Activated CD8-positive, alpha-beta memory T cell treated with anti-CD3 and anti-CD28 coated beads, Interleukin-2, amount 50 U/mL, for 48 hours (primary cell): ENCODE measurements around the gene SLC47A2.
"Not testable (repeated sequence)": the region's sequence is repeated elsewhere in the genome, so short reads cannot be mapped to it uniquely, and the experiment has no call there.

Experiments used
- DNase-seq: peaks from one replicate; pipeline ENCODE4 v3.0.0-alpha.2; 2020

SLC47A2 gene

DNA sequence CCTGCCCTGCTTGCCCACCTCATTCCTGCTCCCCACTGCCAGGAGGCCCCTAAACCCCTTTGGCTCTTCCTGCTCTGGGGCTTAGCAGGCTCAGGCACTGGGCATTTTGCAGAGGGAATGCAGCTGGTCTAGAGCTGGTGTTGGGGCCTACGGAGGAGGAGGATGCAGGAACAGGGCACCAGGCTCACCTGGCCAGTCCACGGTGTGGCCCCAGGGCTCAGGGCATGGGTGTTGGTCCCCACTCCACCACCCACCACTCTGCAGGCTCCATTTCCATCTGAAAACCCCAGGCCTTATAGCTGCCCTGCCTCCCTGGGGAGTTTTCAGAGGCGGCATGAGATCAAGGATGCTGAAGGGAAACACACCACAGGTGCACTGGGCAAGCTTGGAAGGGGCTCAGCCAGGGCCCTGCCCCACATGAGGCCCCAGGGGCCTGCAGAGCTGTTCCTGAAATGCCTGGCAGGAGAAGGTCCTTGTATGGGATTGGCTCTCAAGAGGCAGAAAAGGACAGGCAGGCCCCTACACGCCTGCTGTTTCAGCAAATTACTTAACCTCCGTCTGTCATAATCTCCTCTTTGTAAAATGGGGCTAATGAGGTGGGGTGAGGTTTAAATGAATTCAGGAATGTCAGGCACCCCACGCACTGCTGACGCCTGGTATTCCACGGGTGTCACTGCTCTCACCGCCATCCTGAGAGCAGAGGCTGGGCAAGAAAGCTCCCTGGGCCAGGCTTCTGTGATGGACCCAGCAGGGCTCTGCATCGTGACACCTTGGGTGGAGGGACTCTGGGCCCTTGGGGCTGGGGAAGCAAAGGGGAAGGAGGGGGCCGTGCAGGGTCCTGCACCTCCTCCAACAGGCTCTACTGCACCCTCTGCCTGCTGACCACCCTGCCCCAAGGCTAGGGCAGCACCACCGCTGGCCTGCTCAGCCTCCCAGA lies 9.3 kb downstream of the SLC47A2 start:
- no peak for DNase-seq

DNA sequence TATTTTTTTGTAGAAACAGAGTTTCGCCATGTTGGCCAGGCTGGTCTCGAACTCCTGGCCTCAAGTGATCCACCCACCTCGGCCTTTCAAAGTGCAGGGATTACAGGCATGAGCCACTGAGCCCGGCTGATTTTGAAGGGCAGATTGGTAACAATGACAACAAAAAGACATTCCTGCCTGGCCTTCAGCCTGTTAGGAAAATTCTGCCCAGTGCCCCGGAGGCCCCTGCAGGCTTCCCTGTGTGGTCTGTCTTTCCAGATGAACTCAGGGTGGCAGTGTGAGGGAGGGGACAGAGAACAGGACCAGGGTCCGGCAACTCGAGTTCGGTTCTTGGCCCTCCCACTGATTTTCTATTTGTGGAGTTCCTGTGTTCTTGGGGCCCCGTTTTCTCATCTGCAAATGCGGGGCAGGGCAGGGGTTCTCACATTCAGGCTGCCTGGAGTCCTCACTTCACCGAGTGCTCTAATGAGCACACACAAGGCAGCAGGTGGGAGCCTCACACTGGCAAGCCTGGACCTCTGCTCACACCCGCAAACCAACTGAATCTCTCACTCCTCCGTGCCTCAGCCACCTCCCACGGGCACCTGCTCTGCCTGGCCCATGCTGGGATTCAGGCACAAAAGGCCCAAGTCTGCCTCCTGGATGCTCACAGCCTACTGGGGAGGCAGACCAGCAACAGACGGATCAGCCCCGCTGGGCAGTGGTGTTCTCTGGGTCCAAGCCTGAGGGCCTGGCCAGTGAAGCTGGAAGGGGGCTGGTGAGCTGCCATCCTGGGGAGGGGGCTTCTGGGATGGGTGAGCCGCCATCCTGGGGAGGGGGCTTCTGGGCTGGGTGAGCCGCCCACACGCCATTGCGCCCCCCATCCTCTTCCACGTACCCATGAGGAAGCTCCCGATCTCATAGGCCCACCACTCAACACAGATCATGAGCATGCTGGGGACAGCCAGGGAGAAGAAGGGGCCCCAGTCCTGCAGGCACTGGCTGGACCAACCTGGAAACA lies 10.3 kb downstream of the SLC47A2 start:
- no peak for DNase-seq

DNA sequence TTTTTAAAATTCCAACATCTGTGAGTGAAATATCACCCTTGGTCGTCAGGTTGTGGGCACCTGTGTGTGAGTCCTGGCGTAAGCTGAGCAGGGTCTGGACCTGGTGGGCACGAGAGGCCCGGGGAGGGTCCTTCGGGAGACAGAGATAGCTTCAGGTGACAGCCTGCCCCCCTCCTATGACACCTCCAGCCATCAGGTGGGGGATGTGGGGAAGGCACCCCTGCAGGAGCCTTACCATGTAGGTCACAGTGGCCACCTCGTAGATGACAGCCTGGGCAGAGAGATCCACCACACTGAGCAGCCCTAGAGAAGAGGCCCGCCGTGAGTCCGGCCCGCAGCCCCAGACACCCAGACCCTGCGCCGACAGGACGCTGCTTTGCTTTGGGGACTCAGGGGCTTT lies 11.2 kb downstream of the SLC47A2 start:
- no peak for DNase-seq

- no peak for DNase-seq
Observed at GRCh38 chr17:19703828-19704613, 12.4 kb downstream of the SLC47A2 start.

GRCh38 chr17:19703106-19703827 lies 13.1 kb downstream of the SLC47A2 start:
- no peak for DNase-seq

- no peak for DNase-seq
Observed at GRCh38 chr17:19702217-19702641, 14.2 kb downstream of the SLC47A2 start.

DNA sequence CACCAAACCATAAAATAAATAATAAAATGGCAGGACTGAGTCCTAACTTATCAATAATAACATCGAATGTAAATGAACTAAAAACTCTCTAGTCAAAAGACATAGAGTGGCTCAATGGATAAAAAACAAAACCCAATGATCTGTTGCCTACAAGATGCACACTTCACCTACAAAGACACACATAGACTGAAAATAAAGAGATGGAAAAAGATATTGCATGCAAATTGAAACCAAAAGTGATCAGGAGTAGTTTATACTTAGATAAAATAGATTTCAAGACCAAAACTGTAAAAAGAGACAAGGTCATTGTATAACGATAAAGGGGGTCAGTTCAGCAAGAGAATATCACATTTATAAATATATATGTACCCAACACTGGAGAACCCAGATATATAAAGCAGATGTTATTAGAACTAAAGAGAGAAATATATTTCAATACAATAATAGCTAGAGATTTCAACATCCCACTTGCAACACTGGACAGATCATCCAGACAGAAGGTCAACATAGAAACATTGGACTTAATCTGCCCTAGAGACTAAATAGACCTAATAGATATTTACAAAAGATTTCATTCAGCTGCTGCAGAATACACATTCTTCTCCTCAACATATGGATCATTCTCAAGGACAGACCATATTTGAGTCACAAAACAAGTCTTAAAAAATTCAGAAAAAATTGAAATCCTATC lies 29.8 kb downstream of the SLC47A2 start:
- no peak for DNase-seq

- DNase-seq = not testable (repeated sequence)
Observed at GRCh38 chr17:19684909-19685580, 31.3 kb downstream of the SLC47A2 start.

DNA sequence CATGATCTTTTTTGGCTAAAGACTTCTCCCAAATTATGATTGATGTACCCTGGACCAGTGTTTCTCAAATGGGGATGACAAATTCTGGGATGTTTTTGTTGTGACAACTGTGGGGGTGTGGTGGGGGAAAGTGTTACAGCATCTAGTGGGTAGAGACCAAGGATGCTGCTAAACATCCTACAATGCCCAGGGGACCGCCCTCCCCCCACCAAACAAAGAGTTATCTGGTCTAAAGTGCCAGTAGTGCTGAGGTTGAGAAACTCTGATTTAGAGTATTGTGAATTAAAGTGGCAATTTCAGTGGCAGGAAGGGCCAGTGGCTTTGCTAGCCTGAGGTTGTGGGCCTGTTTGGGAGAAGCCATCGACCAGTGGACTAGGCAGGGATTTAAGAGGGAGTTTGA lies 33.3 kb downstream of the SLC47A2 start:
- no peak for DNase-seq

- DNase-seq = no peak
Observed at GRCh38 chr17:19678581-19679453, 37.6 kb downstream of the SLC47A2 start.

DNA sequence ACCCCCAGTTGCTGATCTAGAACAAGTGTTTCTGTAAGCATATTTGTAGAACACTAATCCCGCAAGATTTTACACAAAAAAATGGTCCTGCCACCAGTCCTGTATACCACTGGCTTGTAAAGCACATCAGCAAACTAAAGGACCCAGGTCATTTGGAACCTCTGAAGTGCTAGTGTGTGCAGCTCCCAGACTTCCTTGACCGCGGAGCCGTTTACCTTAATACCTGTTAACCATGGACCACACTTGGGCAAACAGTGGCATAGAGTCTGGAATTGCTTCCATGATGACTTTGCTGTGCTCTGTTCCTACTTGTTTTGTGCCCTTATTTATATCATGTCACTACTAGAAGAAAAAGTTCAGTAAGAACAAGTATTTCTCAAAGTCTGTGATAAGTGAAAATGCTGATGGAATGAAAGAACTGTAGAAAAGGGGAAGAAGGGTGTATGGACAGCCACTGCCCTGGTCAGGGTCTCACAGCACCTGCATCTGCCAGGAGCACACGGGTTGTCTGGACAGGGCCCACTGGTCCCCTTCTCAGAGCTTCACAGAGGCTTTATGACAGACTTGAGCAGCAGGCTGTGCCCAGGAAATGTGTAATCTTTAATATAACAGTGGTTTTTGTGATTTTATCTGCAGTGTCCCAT lies 38.5 kb downstream of the SLC47A2 start:
- DNase-seq = no peak

DNA sequence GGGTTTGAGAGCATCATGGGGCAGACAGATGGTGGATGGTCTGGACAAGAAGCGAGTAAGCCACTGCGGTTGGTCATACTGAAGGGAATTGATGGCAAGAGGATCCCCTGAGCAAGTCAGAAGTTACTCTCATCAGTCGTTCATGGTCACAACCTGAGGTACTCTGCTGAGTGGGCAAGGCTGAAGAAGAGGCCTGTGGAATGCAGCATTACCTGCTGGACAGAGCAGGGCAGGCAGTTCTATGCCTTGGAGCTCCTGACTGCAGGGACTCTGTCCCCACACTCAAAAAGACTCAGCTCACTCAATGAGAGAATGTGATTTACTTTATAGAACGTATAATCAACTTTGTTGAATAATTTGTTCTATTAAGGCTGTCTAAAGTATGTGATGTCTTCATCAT lies 39.5 kb downstream of the SLC47A2 start:
- DNase-seq = no peak

DNA sequence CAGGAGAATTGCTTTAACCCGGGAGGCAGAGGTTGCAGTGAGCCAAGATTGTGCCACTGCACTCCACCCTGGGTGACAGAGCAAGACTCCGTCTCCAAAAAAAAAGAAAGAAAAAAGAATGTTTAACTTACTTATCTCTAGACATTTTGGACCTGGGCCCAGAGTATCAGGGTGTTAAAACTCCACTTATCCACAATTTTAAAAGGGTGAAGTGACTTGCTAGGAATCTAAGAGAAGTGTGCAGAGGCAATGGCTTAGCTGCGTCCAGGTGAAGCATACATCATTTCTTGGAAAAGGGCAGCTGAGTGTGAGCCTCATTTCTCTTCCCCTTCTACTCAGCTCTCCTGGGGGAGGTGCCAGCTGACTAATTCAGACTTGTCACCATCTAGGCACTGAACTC lies 42.8 kb downstream of the SLC47A2 start:
- no peak for DNase-seq

DNA sequence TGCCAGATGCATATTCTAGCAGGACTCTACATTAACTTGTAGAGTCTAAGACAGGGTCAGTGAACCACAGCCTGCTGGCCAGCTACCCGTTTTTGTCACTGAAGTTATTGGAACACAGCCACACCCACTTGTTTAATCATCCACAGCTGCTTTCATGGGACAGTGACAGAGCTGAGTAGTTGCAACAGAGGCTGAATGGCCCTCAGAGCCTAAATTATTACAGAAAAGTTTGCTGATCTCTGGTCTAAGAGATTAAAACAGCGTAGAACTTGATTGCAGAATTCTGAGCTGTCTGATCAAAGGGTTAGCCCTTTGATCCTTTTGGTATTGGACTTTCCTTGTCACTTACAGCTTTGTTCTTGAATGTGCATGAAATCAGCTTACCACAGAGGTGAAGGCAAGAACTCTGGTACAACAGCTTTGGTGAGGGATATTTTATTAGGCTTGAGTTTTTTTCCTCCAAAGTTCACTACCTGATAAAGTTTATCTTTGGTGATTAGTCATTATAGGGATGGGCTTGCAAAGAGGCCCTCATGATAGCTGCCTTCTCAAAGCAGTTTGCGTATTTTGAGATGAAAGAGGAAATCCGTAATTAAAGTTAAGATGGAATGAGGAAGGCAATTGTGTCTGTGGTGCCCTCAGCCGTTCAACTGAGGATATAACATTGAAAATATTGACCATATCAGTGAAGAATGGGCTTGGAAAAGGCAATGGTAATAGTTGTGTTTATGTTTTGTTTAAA lies 44.2 kb downstream of the SLC47A2 start:
- no peak for DNase-seq

DNA sequence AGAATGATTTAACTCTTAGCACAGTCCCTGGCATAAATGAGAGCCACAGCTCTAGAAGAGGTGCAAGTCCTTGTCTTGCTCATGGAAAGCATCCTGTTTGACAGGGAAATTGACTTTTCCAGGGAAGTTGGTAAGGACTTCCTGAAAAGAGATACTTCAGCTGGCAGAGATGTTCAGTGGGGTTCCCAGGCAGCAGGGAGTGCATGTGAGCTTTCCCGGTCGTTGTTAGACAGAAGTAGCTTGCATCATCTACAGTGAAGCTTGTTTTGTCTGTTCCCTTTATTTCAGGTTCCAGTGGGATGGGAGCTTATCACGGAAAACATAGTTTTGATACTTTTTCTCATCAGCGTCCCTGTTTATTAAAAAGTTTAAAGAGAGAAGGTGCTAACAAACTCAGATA lies 45.0 kb downstream of the SLC47A2 start:
- no peak for DNase-seq

GRCh38 chr17:19670908-19671307 lies 45.5 kb downstream of the SLC47A2 start:
- DNase-seq = no peak

DNA sequence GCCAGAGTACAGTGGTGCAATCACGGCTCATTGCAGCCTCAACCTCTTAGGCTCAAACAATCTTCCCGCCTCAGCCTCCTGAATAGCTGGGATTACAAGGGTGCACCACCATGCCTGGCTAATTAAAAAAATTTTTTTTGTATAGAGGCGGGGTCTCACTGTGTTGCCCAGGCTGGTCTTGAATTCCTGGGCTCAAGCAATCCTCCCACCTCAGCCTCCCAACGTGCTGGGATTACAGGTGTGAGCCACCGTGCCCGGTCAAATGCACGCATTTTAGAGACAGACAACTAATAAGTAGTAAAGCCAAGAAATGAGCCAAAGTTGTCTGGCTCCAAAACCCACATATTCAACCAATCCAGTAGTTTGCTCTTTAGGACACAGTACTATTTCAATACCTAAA lies 46.7 kb downstream of the SLC47A2 start:
- not testable (repeated sequence) for DNase-seq

DNA sequence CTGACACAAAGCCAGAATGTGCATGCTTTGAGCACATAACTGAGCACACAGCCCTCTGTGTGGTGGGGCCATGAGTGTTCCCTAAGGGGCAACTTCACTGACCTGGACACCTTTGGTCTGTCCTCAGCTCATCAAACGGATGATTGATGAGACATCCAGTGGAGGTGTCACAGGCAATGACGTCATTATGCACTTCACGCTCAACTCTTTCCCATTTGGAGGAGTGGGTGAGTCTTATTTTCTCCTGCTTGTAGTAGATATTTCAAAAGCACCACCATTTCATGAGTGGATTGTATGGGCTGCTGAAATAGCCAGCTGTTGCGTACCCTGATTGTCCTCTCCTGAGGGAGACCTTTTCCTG lies 51.6 kb downstream of the SLC47A2 start:
- no peak for DNase-seq
